ENCODE results near the gene ENTPD6. TPM values are rescaled to one million over a fixed set of nuclear protein-coding genes. Genes with fewer than 3 reads are reported as not detected.

ENTPD6 gene
- polyA plus RNA-seq, 1 donor from 2014 or later = 143 TPM

DNA sequence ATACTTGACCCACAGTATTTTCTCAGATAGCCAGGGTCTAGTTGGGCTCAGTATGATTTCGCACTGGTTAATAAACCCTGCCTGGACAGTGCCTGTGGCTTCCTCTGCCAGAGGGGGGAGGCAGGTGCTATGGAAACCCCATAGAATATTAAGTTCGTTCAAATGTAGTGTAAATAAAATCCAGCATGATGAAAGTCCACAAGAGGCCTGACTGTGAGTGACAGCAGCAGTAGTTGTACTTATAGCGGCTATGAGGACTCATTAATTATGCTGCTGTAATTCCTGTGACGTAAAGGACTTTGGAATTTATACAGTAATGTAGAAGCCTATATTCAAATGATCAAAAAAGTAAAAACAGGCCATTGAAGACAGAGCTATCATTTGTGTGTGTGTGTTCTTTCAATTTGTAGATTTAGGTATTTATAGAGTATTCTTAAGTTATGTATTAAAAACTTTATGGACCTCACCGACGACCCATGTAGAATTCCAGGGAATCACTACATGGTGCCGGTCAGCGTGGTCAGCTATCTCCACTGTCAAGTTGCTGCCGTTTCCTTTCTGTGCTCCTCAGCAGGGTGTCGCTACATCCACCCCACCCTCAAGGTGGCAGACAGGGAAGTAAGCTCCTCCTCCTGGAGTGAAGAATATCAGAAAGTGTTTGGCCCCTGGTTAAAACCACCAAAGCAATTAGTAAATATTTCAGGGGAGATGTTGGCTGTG is 62.4 kb downstream of the ENTPD6 start:
- no peak for TF ChIP-seq TAF1 (IDR thresholded peaks at IDR 0.05; ENCODE audit: low read depth)
- no peak for TF ChIP-seq MXI1 (conservative IDR thresholded peaks at IDR 0.05; ENCODE audit: poor library complexity, severe bottlenecking)
- TF ChIP-seq RAD21 (conservative IDR thresholded peaks at IDR 0.05) = no peak
- TF ChIP-seq, protein P1, sequence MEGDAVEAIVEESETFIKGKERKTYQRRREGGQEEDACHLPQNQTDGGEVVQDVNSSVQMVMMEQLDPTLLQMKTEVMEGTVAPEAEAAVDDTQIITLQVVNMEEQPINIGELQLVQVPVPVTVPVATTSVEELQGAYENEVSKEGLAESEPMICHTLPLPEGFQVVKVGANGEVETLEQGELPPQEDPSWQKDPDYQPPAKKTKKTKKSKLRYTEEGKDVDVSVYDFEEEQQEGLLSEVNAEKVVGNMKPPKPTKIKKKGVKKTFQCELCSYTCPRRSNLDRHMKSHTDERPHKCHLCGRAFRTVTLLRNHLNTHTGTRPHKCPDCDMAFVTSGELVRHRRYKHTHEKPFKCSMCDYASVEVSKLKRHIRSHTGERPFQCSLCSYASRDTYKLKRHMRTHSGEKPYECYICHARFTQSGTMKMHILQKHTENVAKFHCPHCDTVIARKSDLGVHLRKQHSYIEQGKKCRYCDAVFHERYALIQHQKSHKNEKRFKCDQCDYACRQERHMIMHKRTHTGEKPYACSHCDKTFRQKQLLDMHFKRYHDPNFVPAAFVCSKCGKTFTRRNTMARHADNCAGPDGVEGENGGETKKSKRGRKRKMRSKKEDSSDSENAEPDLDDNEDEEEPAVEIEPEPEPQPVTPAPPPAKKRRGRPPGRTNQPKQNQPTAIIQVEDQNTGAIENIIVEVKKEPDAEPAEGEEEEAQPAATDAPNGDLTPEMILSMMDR (IDR thresholded peaks at IDR 0.05; ENCODE audit: poor library complexity, severe bottlenecking) = no peak
- no peak for TF ChIP-seq POLR2AphosphoS5 (IDR thresholded peaks at IDR 0.05)
- TF ChIP-seq EP300 (conservative IDR thresholded peaks at IDR 0.05; ENCODE audit: poor library complexity, severe bottlenecking) = no peak
- TF ChIP-seq EZH2 (IDR thresholded peaks at IDR 0.05; ENCODE audit: borderline replicate concordance, insufficient read depth, low read length, poor library complexity, severe bottlenecking) = no peak
- TF ChIP-seq, protein P2, sequence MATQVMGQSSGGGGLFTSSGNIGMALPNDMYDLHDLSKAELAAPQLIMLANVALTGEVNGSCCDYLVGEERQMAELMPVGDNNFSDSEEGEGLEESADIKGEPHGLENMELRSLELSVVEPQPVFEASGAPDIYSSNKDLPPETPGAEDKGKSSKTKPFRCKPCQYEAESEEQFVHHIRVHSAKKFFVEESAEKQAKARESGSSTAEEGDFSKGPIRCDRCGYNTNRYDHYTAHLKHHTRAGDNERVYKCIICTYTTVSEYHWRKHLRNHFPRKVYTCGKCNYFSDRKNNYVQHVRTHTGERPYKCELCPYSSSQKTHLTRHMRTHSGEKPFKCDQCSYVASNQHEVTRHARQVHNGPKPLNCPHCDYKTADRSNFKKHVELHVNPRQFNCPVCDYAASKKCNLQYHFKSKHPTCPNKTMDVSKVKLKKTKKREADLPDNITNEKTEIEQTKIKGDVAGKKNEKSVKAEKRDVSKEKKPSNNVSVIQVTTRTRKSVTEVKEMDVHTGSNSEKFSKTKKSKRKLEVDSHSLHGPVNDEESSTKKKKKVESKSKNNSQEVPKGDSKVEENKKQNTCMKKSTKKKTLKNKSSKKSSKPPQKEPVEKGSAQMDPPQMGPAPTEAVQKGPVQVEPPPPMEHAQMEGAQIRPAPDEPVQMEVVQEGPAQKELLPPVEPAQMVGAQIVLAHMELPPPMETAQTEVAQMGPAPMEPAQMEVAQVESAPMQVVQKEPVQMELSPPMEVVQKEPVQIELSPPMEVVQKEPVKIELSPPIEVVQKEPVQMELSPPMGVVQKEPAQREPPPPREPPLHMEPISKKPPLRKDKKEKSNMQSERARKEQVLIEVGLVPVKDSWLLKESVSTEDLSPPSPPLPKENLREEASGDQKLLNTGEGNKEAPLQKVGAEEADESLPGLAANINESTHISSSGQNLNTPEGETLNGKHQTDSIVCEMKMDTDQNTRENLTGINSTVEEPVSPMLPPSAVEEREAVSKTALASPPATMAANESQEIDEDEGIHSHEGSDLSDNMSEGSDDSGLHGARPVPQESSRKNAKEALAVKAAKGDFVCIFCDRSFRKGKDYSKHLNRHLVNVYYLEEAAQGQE (IDR thresholded peaks at IDR 0.05; ENCODE audit: borderline replicate concordance) = no peak
- no peak for TF ChIP-seq SMC3 (conservative IDR thresholded peaks at IDR 0.05; ENCODE audit: poor library complexity)
- peaks cover 41% of the 10 kb centered on the region for H3K79me2 ChIP-seq (replicated peaks; ENCODE audit: insufficient read depth, low read length)
- H2AFZ ChIP-seq (ENCODE audit: low read depth, low read length) = no peak overlapping the region
- peaks cover 7% of the 10 kb centered on the region for H3K36me3 ChIP-seq (ENCODE audit: insufficient read depth, low read length)
- H3K27ac ChIP-seq (ENCODE audit: low read length) = no peak overlapping the region
- no peaks in the 10 kb centered on the region for H3K9me3 ChIP-seq (ENCODE audit: low read length)
- H3K9ac ChIP-seq (ENCODE audit: low read length) = no peak overlapping the region
- no peak overlapping the region for H3K4me3 ChIP-seq (ENCODE audit: low read length)
- H4K20me1 ChIP-seq (ENCODE audit: insufficient read depth) = no peaks in the 10 kb centered on the region
- no peaks in the 10 kb centered on the region for H3K27me3 ChIP-seq (ENCODE audit: insufficient read depth, low read depth, low read length)
- no peak overlapping the region for H3K4me2 ChIP-seq (ENCODE audit: low read length)
- no peaks in the 10 kb centered on the region for H3F3A ChIP-seq (ENCODE audit: insufficient read depth, low read length, poor library complexity, severe bottlenecking)
- no peaks in the 10 kb centered on the region for H3K9me2 ChIP-seq (ENCODE audit: insufficient read depth, low read length)

DNA sequence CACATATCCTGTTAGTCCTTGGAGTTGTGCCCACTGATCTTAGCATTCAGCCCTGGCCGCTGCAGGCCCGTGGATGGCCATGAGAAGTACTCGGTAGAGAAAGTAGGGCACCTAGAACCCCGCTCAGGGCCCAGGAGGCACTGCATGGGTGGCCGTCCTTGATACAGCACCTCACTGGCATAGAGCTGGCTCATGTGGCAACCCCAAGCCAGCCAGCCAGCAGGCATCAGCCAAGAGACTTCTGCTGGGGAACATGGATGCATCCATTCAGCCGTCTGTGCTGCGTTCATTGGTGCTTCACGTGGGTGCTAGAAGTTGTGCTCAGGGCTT is 62.9 kb downstream of the ENTPD6 start:
- Histone ChIP-seq H3K27ac (ENCODE audit: low read length) (no peak overlapping the region), H3K4me3 (ENCODE audit: low read length) (no peak overlapping the region), H3F3A (ENCODE audit: insufficient read depth, low read length, poor library complexity, severe bottlenecking) (no peaks in the 10 kb centered on the region), H4K20me1 (ENCODE audit: insufficient read depth) (no peaks in the 10 kb centered on the region), H3K27me3 (ENCODE audit: insufficient read depth, low read depth, low read length) (no peaks in the 10 kb centered on the region), H3K9ac (ENCODE audit: low read length) (no peak overlapping the region), H3K79me2 (replicated peaks; ENCODE audit: insufficient read depth, low read length) (peaks cover 36% of the 10 kb centered on the region), H3K9me3 (ENCODE audit: low read length) (no peaks in the 10 kb centered on the region), H3K36me3 (ENCODE audit: insufficient read depth, low read length) (peaks cover 7% of the 10 kb centered on the region), H3K4me2 (ENCODE audit: low read length) (no peak overlapping the region), H3K9me2 (ENCODE audit: insufficient read depth, low read length) (no peaks in the 10 kb centered on the region), H2AFZ (ENCODE audit: low read depth, low read length) (no peak overlapping the region)
- TF ChIP-seq, protein P1 (IDR thresholded peaks at IDR 0.05; ENCODE audit: poor library complexity, severe bottlenecking) = no peak
- TF ChIP-seq RAD21 (conservative IDR thresholded peaks at IDR 0.05) (no peak), EP300 (conservative IDR thresholded peaks at IDR 0.05; ENCODE audit: poor library complexity, severe bottlenecking) (no peak)
